RWPE2 (cell line): ENCODE data around the gene TNRC6C.

Experiments used
- ATAC-seq: fragments of 200-7000 bp; cut with Tn5 transposase; 3 replicates; pipeline ENCODE4 v1.9.1; 2021; ENCODE audit warnings: low read depth
- DNase-seq: peaks from one replicate; pipeline ENCODE4 v3.0.0-alpha.2; 2020; ENCODE audit warnings: low spot score
- H3K27ac ChIP-seq: fragments of 450-650 bp; 2 replicates; pipeline ENCODE4 v1.5.1; 2017; ENCODE audit warnings: mild to moderate bottlenecking; ENCODE audit not compliant: poor library complexity, severe bottlenecking
- H3K27me3 ChIP-seq: fragments of 250-450 bp; sonication (Bioruptor Pico); 2 replicates; pipeline ENCODE4 v1.5.1; 2021; ENCODE audit warnings: mild to moderate bottlenecking, moderate library complexity; ENCODE audit not compliant: insufficient read depth, poor library complexity, severe bottlenecking
- H3K36me3 ChIP-seq: fragments of 250-450 bp; sonication (Bioruptor Pico); 2 replicates; pipeline ENCODE4 v1.5.1; 2020; ENCODE audit warnings: low read depth, mild to moderate bottlenecking, moderate library complexity
- H3K4me1 ChIP-seq: fragments of 250-450 bp; sonication (Bioruptor Pico); 2 replicates; pipeline ENCODE4 v1.5.1; 2021; ENCODE audit warnings: mild to moderate bottlenecking, moderate library complexity; ENCODE audit not compliant: insufficient read depth, poor library complexity, severe bottlenecking
- H3K4me3 ChIP-seq: fragments of 250-450 bp; sonication (Bioruptor Pico); 2 replicates; pipeline ENCODE4 v1.5.1; 2021; ENCODE audit warnings: mild to moderate bottlenecking, moderate library complexity; ENCODE audit not compliant: severe bottlenecking
- H3K9me3 ChIP-seq: fragments of 250-450 bp; sonication (Bioruptor Pico); 2 replicates; pipeline ENCODE4 v1.5.1; 2021; ENCODE audit warnings: mild to moderate bottlenecking, moderate library complexity; ENCODE audit not compliant: severe bottlenecking
- CTCF ChIP-seq: fragments of 450-650 bp; IDR thresholded peaks from one replicate; pipeline ENCODE4 v1.5.1; 2017; ENCODE audit warnings: mild to moderate bottlenecking, moderate library complexity; ENCODE audit not compliant: poor library complexity, severe bottlenecking

TNRC6C gene

GRCh38 chr17:78026381-78026780, 67.9 kb downstream of the TNRC6C start:
- H3K27me3 ChIP-seq = no peaks in the 10 kb centered on the region
- no peaks in the 10 kb centered on the region for H3K4me1 ChIP-seq
- TF ChIP-seq CTCF = no peak
- ATAC-seq = no peak
- no peaks in the 10 kb centered on the region for H3K36me3 ChIP-seq
- H3K9me3 ChIP-seq = no peaks in the 10 kb centered on the region
- DNase-seq = no peak
- no peak overlapping the region for H3K4me3 ChIP-seq
- H3K27ac ChIP-seq = no peak overlapping the region

- no peaks in the 10 kb centered on the region for H3K27me3 ChIP-seq
- no peak overlapping the region for H3K4me3 ChIP-seq
- H3K4me1 ChIP-seq = no peaks in the 10 kb centered on the region
- DNase-seq (no peak), ATAC-seq (no peak)
- no peak overlapping the region for H3K27ac ChIP-seq
- no peaks in the 10 kb centered on the region for H3K9me3 ChIP-seq
- H3K36me3 ChIP-seq = no peaks in the 10 kb centered on the region
- TF ChIP-seq CTCF = no peak
These were observed 68.6 kb downstream of the TNRC6C start for GRCh38 chr17:78027121-78027520.

GRCh38 chr17:78029697-78030096, 71.2 kb downstream of the TNRC6C start:
- no peak for DNase-seq
- H3K27me3 ChIP-seq = no peaks in the 10 kb centered on the region
- H3K4me1 ChIP-seq = peaks cover 1% of the 10 kb centered on the region
- no peak for ATAC-seq
- H3K27ac ChIP-seq = no peak overlapping the region
- H3K36me3 ChIP-seq = no peaks in the 10 kb centered on the region
- no peaks in the 10 kb centered on the region for H3K9me3 ChIP-seq
- no peak for TF ChIP-seq CTCF
- H3K4me3 ChIP-seq = no peak overlapping the region

GRCh38 chr17:78031435-78031834, 72.9 kb downstream of the TNRC6C start:
- Histone ChIP-seq H3K27ac (no peak overlapping the region), H3K4me3 (no peak overlapping the region), H3K4me1 (peaks cover 3% of the 10 kb centered on the region), H3K9me3 (no peaks in the 10 kb centered on the region), H3K27me3 (no peaks in the 10 kb centered on the region), H3K36me3 (no peaks in the 10 kb centered on the region)
- DNase-seq (no peak), ATAC-seq (no peak)
- TF ChIP-seq CTCF = no peak

- no peak for TF ChIP-seq CTCF
- ATAC-seq (no peak), DNase-seq (no peak)
- Histone ChIP-seq H3K9me3 (no peaks in the 10 kb centered on the region), H3K4me3 (no peak overlapping the region), H3K27ac (no peak overlapping the region), H3K36me3 (no peaks in the 10 kb centered on the region), H3K4me1 (peaks cover 3% of the 10 kb centered on the region), H3K27me3 (no peaks in the 10 kb centered on the region)
These were observed 73.7 kb downstream of the TNRC6C start for GRCh38 chr17:78032166-78032565.
